Activated CD8-positive, alpha-beta memory T cell treated with anti-CD3 and anti-CD28 coated beads, Interleukin-2, amount 50 U/mL, for 1 hour (primary cell): ENCODE results near the gene UBALD1.
A peak's percentile ranks its signal among the peaks of the same experiment; 100 is the strongest.

Experiments
- DNase-seq: peaks from one replicate; pipeline ENCODE4 v3.0.0-alpha.2; 2020; ENCODE audit errors: extremely low read depth

The UBALD1 gene

DNA sequence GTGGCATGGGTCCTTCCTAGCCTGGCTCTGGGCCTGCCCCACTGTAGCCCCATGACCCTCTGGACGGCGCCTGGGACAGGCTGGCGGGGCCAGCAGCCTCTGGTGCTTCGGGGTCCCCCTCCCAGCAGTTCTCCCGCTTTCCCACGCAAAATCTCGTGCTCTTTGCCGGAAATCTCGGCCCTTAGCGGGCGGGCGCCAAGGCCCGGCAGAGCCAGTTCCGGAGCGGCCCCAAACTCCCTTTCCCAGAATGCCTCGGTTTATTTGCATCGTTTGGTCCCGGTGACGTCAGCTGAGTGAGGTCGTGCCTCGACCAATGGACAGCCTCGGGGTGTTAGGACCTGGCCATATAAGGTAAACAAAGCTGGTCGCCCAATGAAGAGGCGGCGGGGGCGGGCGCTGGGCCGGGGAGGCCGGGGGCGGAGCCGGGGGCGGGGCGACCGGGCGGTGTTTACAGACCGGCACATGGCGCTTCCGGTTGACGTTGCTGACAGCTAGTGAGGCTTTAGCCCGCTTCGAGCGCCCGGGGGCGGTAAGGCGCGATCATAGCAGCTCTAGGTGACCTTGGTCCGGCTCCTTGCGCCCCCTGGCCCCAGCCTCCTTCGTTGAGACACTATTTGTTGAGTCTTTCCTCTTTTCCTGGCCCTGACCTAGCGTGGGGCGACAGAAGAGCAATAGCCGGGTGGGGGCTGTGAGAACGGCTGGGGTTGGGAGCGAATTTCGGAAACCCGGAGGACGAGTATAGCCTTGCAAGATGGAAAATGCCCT lies 1.5 kb upstream of the UBALD1 start:
- peak; percentile 99 for DNase-seq

- no peak for DNase-seq
Measured at GRCh38 chr16:4615384-4616046, 827 bp upstream of the UBALD1 start.

- no peak for DNase-seq
Measured at GRCh38 chr16:4613636-4614570, 785 bp downstream of the UBALD1 start.

GRCh38 chr16:4612977-4613635 lies 1.6 kb downstream of the UBALD1 start:
- no peak for DNase-seq

DNA sequence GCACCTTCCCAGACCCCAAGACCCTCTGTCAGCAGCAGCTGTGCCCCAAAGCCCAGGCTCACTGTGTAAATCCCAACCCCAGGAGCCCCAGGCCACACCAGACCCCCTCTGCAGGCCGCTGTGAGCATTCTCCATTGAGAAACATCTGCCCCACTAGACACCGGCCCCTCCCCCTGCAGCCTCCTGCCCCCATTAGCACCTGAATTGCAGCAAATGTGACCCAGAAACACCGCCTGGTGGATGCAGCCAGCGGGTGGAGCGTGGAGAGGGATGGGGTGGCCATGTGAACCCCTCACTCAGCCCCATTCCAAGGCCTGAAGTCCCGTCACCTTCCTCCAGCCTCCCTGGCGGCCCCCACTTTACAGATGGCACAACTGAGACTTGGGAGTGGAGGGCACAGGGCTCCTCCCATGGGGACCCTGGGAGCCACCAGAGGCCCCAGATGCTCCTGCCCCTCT lies 2.2 kb downstream of the UBALD1 start:
- DNase-seq = no peak

- no peak for DNase-seq
Measured at GRCh38 chr16:4611337-4612021, 3.2 kb downstream of the UBALD1 start.

- no peak for DNase-seq
Measured at GRCh38 chr16:4610011-4611005, 4.4 kb downstream of the UBALD1 start.

GRCh38 chr16:4609200-4610010 lies 5.3 kb downstream of the UBALD1 start:
- no peak for DNase-seq

GRCh38 chr16:4608704-4608980 lies 6.0 kb downstream of the UBALD1 start:
- DNase-seq = no peak

DNA sequence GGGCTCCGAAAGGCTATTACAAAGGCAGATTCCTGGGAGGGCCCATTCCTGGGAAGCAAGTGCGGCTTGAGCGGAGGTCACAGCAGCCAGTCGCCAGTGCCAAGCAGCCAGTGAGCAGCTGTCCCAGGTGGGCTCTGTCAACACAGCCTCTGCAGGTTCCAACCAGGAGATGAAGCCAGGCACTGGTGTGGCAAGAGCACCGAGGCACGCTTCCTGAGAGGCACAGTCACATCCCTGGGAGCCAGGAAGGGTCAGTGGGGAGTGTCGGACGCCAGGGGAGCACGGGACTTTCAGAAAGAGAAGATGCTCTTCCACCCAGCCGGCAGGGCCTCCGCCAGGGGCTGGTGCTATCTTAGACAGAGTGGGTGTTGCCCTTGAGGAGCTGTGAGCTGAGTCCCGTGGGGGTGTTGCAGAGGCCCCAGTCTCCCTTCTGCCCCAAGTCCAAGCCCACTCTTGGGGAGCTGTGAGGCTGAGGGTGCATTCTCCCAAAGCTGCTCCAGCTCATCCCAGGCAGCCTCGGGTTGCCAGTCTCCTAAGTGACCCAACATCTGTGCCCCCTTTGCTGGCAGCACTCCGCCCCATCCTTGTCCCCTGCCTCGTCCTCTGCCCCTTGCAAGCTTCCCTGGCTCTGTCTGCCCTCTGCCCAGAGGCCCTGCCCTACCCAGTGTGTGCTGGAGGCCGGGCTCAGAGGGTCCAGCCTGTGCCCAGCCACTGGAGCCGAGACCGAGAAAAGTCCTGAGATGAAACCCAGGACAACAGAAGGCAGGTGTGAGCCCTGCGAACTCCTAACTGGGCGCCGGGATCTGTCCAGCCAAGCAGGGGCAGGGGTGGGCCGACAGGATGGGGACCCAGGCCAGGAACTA lies 6.6 kb downstream of the UBALD1 start:
- DNase-seq = no peak

DNA sequence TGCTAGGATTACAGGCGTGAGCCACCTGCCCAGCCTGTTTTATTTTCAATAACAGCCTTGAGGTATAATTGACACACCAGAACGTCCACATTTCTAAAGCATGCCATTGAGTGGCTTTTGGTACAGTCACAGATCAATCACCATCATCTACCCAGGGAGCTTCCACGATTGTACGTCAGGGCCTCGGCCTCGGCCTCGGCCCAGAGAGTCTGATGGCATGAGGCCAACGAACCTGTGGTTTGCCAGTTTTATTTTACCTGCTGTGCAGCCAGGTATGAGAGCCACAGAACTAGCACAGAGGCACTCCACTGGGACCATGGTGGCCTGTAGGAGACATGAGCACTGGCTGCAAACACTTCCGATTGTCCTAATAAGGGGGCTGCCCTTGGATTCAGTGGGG lies 8.3 kb downstream of the UBALD1 start:
- no peak for DNase-seq

DNA sequence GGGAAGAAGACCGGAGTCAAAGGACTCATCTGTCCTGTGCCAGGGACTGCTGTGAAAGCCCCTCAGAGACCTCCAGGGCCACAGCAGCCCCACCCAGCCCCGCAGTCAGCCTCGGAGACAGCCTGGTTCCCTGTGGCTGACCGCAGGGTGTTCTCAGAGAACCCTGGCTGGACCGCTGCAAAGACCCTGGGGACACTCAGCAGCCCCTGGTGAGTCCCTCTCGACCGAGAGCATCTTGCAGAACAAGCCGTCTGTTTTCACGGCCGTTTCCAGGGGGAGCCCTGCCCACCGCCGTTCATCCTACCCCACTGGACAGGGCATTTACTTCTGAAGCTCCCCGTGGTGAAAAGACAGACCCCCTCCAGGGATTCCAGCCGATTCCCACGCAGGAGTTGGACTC lies 10.3 kb downstream of the UBALD1 start:
- DNase-seq = no peak

- DNase-seq = no peak
Measured at GRCh38 chr16:4603624-4604170, 11.0 kb downstream of the UBALD1 start.

DNA sequence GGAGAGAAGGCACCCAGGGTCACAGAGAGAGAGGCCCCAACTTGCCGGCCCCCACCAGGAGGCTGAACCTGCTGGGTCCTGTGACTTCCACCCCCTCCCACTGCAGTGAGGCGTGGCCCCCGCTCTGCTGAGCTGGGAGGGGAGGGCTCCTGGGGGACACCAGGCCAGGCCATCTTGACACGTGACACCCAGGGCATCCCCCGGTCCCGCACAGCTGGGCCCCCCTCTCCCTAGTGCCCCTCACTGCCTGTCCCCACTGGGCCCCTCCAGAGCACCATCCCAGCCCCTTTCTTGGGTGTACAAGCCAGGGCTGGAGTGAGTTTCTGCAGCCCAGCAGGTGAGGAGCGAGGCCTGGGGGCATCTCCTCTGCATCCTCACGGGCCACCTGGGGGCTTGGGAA lies 12.4 kb downstream of the UBALD1 start:
- DNase-seq = no peak

DNA sequence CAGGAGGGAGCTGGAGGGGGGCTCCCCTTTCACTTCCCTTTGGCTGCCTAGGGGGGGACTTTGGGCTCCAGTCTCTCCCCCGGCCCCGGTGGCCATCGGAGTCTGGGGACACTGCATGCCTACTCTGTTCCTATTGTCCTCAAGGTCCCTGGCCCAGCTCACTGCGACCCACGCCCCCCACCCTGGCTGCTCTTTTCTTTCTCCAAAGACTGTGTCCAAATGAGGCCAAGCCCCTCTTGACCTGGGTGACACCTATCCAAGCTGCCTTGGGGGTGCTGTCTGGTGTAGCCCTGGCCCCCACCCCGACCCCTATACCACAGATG lies 12.9 kb downstream of the UBALD1 start:
- DNase-seq = no peak

DNA sequence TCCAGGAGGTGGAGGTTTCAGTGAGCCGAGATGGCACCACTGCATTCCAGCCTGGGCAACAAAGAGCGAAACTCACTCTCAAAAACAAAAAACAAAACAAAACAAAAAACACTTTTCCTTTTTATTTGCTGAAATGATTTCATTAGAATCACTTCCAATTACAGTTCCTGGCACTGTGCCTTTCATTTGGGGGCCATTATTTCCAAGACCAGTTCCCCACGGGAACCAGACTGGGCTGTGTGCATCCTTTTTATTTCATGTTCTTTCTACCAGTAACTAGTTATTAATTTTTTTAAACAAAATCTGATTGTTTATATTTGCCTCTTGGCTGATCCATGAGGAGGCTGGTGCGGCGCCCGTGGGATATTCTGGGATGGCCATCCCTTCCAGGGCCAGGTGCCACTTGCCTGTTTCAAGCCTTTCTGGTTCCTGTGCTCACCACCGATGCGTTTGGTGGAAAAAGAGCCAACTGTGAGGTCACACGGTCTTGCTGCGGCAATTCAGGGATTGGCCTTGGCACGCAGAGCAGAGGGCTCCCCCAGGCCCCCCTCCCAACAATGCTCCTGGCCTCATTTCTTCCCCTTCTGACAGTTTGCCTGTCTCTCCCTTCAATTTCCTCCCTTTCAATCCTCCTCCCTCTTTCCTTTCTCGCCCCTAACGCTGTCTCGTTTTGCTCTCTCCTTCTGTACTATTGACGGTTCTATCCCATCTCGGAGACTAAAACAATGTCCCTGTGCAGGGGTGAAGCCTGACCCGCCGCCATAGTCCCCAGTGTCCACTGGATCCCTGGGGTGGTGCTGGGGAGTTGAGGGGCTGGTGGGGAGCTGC lies 13.4 kb downstream of the UBALD1 start:
- no peak for DNase-seq

DNA sequence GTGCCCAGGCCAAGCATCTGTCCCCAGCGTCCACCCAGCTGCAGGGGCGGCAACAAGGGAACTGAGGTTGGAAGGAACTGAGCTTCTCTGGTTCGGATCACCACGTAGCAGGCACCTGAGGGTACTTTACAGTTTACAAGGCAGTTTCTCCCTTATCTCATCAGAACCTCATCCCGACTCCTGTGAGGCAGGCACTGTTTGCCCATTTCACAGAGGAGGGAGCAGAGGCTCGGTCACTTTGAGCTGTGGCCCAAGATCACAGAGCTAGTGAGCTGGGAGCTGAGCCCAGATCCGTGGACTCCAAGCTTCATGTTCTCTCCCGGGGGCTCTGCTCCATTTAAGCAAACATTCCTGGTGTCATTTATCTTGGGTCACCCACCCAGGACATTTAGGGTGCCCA lies 15.1 kb downstream of the UBALD1 start:
- DNase-seq = no peak
